Heart left ventricle (tissue), 16 donors: ENCODE results near the gene RAD51B. TPM values are rescaled to one million over a fixed set of nuclear protein-coding genes. Genes with fewer than 3 reads are reported as not detected.

Experiments
- ATAC-seq, 4 donors: fragments of 200-7000 bp; cut with Tn5 transposase; one replicate each; pipeline ENCODE4 v1.9.1; 2020 to 2022; ENCODE audit warnings: moderate library complexity in 4 of 4, mild to moderate bottlenecking in 3 of 4, moderate number of reproducible peaks in 1 of 4
- DNase-seq, 5 donors: peaks; one replicate each; pipeline ENCODE4 v3.0.0-alpha.2; 2020
- H3K27ac ChIP-seq, 12 donors: fragments of 200-600 bp; sonication (generic) in 4 of 12; one replicate each; pipeline versions ENCODE4 v1.5.0 to v1.8.0; 2016 to 2022; ENCODE audit warnings: mild to moderate bottlenecking in 2 of 12
- H3K27me3 ChIP-seq, 9 donors: fragments of 200-600 bp; sonication (generic) in 2 of 9; one replicate each; pipeline versions ENCODE4 v1.5.1 to v1.8.0; 2016 to 2022; ENCODE audit warnings: mild to moderate bottlenecking in 3 of 9
- H3K36me3 ChIP-seq, 9 donors: fragments of 200-600 bp; sonication (generic) in 2 of 9; one replicate each; pipeline versions ENCODE4 v1.5.0 to v1.8.0; 2018 to 2022; ENCODE audit warnings: mild to moderate bottlenecking in 2 of 9
- H3K4me1 ChIP-seq, 12 donors: fragments of 200-600 bp; sonication (generic) in 4 of 12; one replicate each; pipeline versions ENCODE4 v1.5.0 to v1.8.0; 2016 to 2022; ENCODE audit warnings: mild to moderate bottlenecking in 3 of 12
- H3K4me3 ChIP-seq, 12 donors: fragments of 200-600 bp; sonication (generic) in 4 of 12; one replicate each; pipeline versions ENCODE4 v1.5.0 to v1.8.0; 2017 to 2022; ENCODE audit warnings: mild to moderate bottlenecking in 9 of 12, moderate library complexity in 4 of 12
- H3K9me3 ChIP-seq, 12 donors: fragments of 200-600 bp; sonication (generic) in 4 of 12; one replicate each; pipeline versions ENCODE4 v1.5.0 to v1.8.0; 2016 to 2022; ENCODE audit warnings: mild to moderate bottlenecking in 1 of 12
- POLR2A ChIP-seq, 2 donors: fragments of 450-650 bp; IDR thresholded peaks; one replicate each; pipeline ENCODE4 v1.6.1; 2017; ENCODE audit warnings: antibody characterized with exemption in 2 of 2, mild to moderate bottlenecking in 2 of 2, moderate library complexity in 2 of 2
- WGBS, 4 donors: extraction: QIAGEN DNeasy Blood & Tissue Kit in 2 of 4; methylation state at CpG; one replicate each; pipeline versions ENCODE4 v1.1.5 to v1.1.7; 2013 to 2018; 5-methylcytosine and 5-hydroxymethylcytosine counted together
- intact Hi-C, 10 donors: fragments of 100-400 bp; cut with DNase I; formaldehyde crosslinking; loops; one replicate each; pipeline versions ENCODE4 v1.11.1 to v1.14.2; 2022
- polyA plus RNA-seq, 2 donors: library from polyadenylated mRNA; stranded (reverse); fragments of 200-250 nt; gene quantifications; one replicate each; pipeline ENCODE4 v1.2.3, GENCODE V29; 2013
- total RNA-seq, 9 donors: library from RNA; depleted of rRNA in 2 of 9; stranded (reverse); fragments of >200 nt in 2 of 9; fragmentation: NEBNext Ultra II Directional in 3 of 9; extraction: Animal tissue kit (Norgen Biotek cat#: 25700) in 3 of 9; gene quantifications; one replicate each; pipeline versions ENCODE4 v1.1.0 to v1.2.4, GENCODE V29; 2016 to 2023
- TF ChIP-seq, protein P1 (sequence below), 12 donors: fragments of 200-600 bp; sonication (generic) in 4 of 12; IDR thresholded peaks; one replicate each; pipeline versions ENCODE4 v1.5.0 to v1.8.0; 2018 to 2022; ENCODE audit warnings: antibody characterized with exemption in 12 of 12, mild to moderate bottlenecking in 5 of 12
- donor health status: ischemic (EF 13 %, LVEDD 7.1; RV severe dilation, severe dysfunction).
- donor health status: healthy with polysubstance abuse.
- donor health status: DM: no; HTN: yes; CAD: no.
- donor health status: DM: no; HTN: no; CAD: no.
- donor health status: ischemic (EF 25% LVEDD 6.9; RV normal size, moderate dysfunction).
- donor health status: ischemic (EF 25% LVEDD 5.7; RV mildly dilated, moderate dysfunction).
- donor health status: healthy.
- donor health status: DM: yes; HTN: yes; CAD: no.
- donor health status: ischemic (EF 35%, LVEDD 5.7; RV mildly dilated, moderate dysfunction).
- donor health status: nonischemic (EF 11% LVEDD 7.7; RV severe dilation, severe dysfunction).
- donor health status: DM: yes; HTN: yes; CAD: no.
- donor health status: PGD.
- donor health status: ischemic (EF 29% LVEDD 5.4; RV normal size, mild dysfunction).
- donor health status: nonischemic (EF 23%, LVEDD 6.1; RV moderate dilation, normal function).

Gene RAD51B
- total and polyA plus RNA-seq, 11 donors: 1.3 to 11.3 (median 3.2) TPM

DNA sequence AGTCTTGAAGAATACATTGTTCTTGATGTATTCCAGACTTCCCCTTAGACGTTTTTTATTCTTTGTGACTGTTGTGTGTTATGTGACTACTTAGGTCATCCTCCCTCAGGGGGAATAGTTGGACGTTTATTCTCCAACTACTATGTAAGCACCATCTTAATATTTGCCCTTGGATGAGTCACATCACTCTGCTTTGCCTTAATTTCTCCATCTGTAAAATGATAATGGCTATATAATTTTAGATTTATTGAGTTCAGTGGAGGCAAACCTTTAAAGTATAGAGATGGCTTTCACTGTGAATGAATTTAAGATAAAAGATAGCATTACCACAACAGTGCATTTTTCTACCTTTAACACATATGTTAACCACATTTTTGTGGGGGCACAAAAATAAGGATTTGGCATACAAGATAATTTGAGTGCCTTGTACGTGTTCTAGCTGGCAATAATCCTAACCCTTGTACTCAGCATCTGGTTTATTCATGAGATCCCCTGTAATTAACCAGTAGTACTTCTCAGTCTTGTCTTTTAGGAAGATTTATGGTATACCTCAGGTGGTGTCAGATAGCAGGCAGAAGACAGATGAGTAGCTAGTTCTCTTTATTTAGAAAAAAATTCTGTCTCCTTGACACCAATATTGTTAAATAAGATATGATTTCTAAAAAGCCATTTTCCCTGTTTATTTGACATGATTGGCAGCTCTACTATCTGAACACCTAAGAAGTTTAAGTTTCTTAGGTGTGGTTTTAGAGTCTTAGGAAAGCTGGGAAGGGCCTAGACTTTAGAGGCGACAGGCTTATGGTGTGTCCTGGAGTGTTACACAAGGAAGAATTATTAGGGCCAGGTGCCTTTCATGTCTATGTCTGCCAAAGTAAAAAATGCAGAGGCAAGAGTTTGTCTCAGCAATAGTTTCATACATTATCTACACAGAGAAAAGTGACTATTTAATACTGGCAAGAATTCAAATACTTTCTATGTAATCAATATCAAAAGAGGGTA, 152.3 kb downstream of the RAD51B start:
- no peak for DNase-seq
- no peak for ATAC-seq
- no peaks in the 10 kb centered on the region for H3K9me3 ChIP-seq
- no peaks in the 10 kb centered on the region for H3K36me3 ChIP-seq
- H3K27me3 ChIP-seq: no peaks in the 10 kb centered on the region
- peak overlapping the region in 1 of 12 donors; percentile 76 for H3K27ac ChIP-seq
- intact Hi-C loops: no loop called here
- H3K4me1 ChIP-seq: peaks cover 0 to under 1% (median 0%) of the 10 kb centered on the region in 12 donors
- H3K4me3 ChIP-seq: no peak overlapping the region
- WGBS, 4 donors: 60 to 70% (median 64%) methylated on average over 4 of the region's 4 CpGs
- TF ChIP-seq, protein P1, sequence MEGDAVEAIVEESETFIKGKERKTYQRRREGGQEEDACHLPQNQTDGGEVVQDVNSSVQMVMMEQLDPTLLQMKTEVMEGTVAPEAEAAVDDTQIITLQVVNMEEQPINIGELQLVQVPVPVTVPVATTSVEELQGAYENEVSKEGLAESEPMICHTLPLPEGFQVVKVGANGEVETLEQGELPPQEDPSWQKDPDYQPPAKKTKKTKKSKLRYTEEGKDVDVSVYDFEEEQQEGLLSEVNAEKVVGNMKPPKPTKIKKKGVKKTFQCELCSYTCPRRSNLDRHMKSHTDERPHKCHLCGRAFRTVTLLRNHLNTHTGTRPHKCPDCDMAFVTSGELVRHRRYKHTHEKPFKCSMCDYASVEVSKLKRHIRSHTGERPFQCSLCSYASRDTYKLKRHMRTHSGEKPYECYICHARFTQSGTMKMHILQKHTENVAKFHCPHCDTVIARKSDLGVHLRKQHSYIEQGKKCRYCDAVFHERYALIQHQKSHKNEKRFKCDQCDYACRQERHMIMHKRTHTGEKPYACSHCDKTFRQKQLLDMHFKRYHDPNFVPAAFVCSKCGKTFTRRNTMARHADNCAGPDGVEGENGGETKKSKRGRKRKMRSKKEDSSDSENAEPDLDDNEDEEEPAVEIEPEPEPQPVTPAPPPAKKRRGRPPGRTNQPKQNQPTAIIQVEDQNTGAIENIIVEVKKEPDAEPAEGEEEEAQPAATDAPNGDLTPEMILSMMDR (IDR thresholded peaks at IDR 0.05): no peak
- no peak for TF ChIP-seq POLR2A (IDR thresholded peaks at IDR 0.05)

DNA sequence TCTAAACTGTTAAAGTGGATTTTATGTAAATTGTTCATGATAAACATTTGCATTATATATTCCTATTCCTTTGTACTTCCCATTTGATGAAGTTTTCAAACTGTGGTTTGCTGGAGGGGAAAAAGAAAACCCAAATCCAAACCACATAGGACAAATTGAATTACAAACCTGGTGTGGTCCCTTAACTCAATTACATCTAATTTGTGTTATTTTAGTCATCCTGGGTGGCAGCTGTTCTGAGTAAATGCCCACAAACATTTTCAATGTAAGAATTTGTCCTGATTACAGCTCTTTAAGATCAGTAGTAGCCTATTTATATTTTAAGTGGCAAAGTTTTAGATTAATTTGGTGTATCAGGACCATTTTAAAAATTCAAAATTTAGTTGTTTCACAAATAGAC, 153.9 kb downstream of the RAD51B start:
- H3K27me3 ChIP-seq: no peaks in the 10 kb centered on the region
- DNase-seq: no peak
- H3K4me3 ChIP-seq: no peak overlapping the region
- H3K27ac ChIP-seq: peak overlapping the region in 1 of 12 donors; percentile 76
- peaks cover 0 to 15% (median 6%) of the 10 kb centered on the region in 12 donors for H3K4me1 ChIP-seq
- H3K9me3 ChIP-seq: no peaks in the 10 kb centered on the region
- intact Hi-C loops: no loop called here
- H3K36me3 ChIP-seq: no peaks in the 10 kb centered on the region
- TF ChIP-seq, protein P1 (IDR thresholded peaks at IDR 0.05): no peak
- TF ChIP-seq POLR2A (IDR thresholded peaks at IDR 0.05): no peak
- ATAC-seq: no peak

DNA sequence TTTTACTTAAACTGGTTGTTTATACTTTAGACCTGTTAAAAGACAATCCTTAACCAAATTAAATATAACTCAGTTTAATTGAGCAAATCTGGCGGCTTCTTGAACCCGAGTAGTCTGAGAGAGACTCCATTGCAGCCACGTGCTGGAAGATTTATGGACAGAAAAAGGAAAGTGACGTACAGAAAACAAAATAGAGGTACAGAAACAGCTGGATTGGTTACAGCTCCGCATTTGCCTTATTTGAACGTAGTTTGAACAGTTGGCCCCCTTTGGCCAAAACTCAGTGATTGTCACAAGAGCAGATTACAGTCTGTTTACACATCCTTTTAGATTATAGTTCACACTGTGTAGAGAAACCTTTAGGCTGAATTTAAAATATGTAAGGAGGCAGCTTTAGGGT, 155.9 kb downstream of the RAD51B start:
- H3K27me3 ChIP-seq: no peaks in the 10 kb centered on the region
- H3K9me3 ChIP-seq: no peaks in the 10 kb centered on the region
- intact Hi-C loops: no loop called here
- no peak overlapping the region for H3K4me3 ChIP-seq
- H3K27ac ChIP-seq: no peak overlapping the region
- H3K36me3 ChIP-seq: no peaks in the 10 kb centered on the region
- WGBS, 4 donors: 93 to 96% (median 95%) methylated on average over 6 of the region's 6 CpGs
- ATAC-seq (no peak), DNase-seq (no peak)
- peaks cover 0 to 17% (median 6%) of the 10 kb centered on the region in 12 donors for H3K4me1 ChIP-seq
- TF ChIP-seq, protein P1 (IDR thresholded peaks at IDR 0.05): no peak
- no peak for TF ChIP-seq POLR2A (IDR thresholded peaks at IDR 0.05)

DNA sequence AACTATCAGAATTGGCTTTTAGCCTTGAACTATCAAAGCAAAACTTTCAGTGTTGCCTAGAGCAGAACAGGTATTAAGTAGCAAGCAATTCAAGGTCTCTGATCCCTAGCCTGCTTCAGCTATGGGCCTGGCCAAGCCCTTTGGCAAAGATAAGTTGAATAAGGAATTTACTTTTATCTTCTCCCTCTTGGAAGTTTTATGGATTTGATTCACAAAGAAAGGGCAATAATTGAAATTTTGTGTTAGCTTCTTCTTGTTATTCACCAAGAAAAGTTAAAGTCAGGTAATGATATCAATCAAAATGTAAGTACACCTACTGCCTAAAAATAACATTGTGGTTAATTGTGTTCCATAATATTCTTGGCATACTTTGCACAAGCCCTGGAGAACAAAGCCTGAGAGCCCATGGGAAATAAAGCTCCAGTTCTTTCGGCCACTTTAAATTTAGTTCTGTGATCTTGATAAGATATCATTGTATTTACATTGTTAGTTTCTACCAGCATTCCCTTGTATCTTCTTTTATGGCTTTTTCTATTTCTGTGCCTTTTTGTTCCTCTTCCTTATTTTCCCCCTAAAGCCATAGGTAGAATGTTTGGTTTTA, 158.0 kb downstream of the RAD51B start:
- DNase-seq (no peak), ATAC-seq (no peak)
- Histone ChIP-seq H3K27ac (peak overlapping the region in 3 of 12 donors; percentile 8 to 39 (median 20)), H3K27me3 (no peaks in the 10 kb centered on the region), H3K36me3 (no peaks in the 10 kb centered on the region), H3K9me3 (no peaks in the 10 kb centered on the region), H3K4me1 (peaks cover 0 to 17% (median 6%) of the 10 kb centered on the region in 12 donors), H3K4me3 (no peak overlapping the region)
- intact Hi-C loops: no loop called here
- TF ChIP-seq POLR2A (IDR thresholded peaks at IDR 0.05): no peak
- TF ChIP-seq, protein P1 (IDR thresholded peaks at IDR 0.05): no peak
- WGBS, 4 donors: 20 to 53% (median 26%) methylated on average over 1 of the region's 1 CpG
